ENCODE measurements around the gene ANKRD6. TPM values are rescaled to one million over a fixed set of nuclear protein-coding genes. Genes with fewer than 3 reads are reported as not detected.
A peak's percentile ranks its signal among the peaks of the same experiment; 100 is the strongest.

ANKRD6 gene
- total RNA-seq, 1 donor: 1.3 TPM

DNA sequence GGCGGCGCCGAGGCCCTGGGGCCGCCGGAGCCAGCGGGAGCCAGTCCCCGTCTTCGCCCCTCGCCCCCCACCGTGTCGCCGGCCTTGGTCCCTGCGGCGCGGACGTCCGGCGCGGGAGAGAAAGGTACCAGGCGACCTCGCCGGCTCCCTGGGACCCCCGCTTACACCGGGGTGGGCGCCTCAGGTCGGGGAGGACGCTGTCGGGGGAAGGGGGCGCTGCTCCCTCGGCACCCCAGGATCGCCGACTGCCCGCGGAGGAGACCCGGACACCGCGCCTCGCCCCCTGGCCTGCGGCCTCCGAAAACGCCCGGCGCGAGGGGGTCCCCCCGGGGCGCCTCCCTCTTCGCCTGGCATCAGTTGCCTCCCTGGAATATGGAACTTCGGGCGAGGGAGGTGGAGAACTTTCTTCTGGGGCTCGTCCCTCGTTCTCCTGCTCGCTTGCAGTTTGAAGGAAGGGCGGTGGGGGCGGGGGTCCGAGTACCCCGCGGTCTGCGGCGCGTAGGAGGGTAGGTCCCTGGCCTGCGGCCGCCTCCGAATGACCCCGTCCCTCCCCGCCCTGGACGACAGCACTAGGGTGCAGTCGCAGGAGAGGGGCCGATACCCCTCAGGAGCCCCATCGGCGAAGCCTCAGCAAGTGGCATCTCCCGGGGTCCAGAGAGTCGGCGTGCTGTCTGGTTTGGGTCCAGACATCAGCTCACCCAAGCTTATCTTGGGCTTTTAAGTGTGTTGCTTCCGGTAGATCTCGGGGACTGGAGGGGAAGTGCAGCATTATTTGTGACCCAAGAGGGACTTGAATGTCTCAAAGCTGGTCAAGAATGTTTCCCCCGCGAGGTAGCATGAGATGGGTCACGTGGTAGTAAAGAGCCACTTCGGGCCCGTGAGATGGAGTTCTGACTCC is 549 bp downstream of the ANKRD6 start:
- TF ChIP-seq, protein P1, sequence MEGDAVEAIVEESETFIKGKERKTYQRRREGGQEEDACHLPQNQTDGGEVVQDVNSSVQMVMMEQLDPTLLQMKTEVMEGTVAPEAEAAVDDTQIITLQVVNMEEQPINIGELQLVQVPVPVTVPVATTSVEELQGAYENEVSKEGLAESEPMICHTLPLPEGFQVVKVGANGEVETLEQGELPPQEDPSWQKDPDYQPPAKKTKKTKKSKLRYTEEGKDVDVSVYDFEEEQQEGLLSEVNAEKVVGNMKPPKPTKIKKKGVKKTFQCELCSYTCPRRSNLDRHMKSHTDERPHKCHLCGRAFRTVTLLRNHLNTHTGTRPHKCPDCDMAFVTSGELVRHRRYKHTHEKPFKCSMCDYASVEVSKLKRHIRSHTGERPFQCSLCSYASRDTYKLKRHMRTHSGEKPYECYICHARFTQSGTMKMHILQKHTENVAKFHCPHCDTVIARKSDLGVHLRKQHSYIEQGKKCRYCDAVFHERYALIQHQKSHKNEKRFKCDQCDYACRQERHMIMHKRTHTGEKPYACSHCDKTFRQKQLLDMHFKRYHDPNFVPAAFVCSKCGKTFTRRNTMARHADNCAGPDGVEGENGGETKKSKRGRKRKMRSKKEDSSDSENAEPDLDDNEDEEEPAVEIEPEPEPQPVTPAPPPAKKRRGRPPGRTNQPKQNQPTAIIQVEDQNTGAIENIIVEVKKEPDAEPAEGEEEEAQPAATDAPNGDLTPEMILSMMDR (IDR thresholded peaks at IDR 0.05; ENCODE audit: insufficient read depth, low read depth, low read length): no peak
- no peak for DNase-seq (ENCODE audit: low read depth)
- H3K4me3 ChIP-seq (ENCODE audit: low read depth, low read length): peak overlapping the region; percentile 57

DNA sequence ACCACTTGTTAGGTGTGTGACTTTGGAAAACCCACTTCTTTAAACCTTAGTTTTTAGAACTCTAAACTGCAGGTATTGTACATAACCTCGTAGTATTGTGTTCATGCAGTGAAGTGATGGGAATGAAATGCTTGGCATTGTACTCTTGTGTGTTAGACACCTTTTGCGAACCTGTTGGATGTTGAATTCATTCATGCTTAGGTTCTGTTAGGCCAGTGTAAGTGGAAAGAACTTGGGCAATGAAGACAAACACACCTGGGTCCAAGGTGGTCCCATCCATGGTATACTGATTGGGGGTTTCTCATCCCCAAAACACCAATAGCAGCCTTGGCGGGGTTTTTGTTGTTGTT is 1.2 kb downstream of the ANKRD6 start:
- TF ChIP-seq, protein P1 (IDR thresholded peaks at IDR 0.05; ENCODE audit: insufficient read depth, low read depth, low read length): no peak
- H3K4me3 ChIP-seq (ENCODE audit: low read depth, low read length): no peak overlapping the region
- DNase-seq (ENCODE audit: low read depth): no peak

DNA sequence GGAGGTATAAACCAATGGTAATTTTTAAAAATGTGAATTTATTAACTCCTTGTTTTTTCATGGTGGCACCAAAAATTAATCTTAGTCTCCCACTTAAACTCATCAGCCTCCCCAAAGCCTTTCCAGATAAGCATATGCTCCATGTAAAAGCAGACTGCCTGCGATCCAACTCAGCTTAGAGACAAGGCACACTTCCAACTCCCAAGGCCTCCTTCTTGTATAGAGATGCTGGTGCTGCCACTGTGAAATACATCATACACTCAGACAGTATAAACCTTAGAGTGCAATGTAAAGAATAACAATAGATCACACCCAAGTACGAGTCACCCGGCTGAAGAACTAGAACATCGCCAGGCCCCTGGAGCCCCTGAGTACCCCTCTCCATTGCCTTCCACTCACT is 2.0 kb downstream of the ANKRD6 start:
- DNase-seq (ENCODE audit: low read depth): no peak
- H3K4me3 ChIP-seq (ENCODE audit: low read depth, low read length): no peak overlapping the region
- TF ChIP-seq, protein P1 (IDR thresholded peaks at IDR 0.05; ENCODE audit: insufficient read depth, low read depth, low read length): no peak

DNA sequence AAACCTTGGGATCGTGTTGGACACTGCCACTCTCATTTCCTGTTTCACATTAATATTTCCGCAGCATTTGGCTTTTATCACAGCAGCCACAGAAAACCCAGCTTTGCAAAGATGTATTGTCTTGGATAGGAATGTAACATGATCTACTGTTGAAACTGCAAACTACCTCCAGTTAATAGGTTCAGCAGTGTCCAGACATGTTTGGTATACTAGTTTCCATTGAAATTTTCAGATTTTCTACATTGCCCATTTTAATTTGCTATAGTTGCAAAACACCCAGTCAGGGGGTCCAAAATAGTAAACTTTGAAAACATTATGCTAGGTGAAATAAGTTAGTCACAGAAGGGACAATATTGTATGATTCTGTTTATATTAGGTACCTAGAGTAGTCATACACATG is 3.3 kb downstream of the ANKRD6 start:
- TF ChIP-seq, protein P1 (IDR thresholded peaks at IDR 0.05; ENCODE audit: insufficient read depth, low read depth, low read length): no peak
- no peak for DNase-seq (ENCODE audit: low read depth)
- H3K4me3 ChIP-seq (ENCODE audit: low read depth, low read length): no peak overlapping the region

DNA sequence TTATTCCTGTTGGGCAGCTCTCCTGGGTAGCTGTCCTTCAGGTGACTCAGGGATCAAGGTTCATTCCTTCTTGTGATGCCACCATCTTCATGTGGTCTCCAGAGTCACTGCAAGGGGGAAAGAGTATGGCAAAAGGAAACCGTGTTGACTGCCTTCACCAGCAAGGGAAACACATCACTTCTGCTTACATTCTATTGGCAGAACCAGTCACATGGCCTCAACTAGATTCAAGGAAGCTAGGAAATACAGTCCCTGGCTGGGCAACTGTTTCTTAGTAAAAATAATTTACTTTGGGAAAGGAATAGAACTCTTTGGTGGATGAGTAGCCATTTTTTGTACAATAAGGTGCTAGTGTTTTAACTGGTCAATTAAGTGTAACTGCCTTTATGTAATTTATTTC is 5.3 kb downstream of the ANKRD6 start:
- TF ChIP-seq, protein P1 (IDR thresholded peaks at IDR 0.05; ENCODE audit: insufficient read depth, low read depth, low read length): no peak
- DNase-seq (ENCODE audit: low read depth): no peak
- no peak overlapping the region for H3K4me3 ChIP-seq (ENCODE audit: low read depth, low read length)

DNA sequence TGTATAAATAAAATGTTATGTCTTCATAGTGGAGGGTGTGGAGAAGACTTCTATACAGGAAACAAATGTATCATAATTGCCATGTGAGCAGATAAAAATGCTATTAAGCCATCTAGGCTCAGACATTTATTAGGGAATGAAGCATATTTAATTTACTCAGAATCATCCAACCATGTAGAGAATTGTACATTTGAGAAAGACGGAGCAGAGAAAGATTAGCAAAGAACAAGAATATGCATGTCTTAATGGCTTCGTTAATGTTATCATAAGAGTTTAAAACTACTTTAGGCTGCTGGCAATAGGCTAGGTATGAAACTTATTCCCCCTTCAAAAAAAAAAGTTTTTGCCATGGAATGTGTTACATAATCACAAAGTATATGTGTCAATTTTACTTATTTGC is 6.1 kb downstream of the ANKRD6 start:
- DNase-seq (ENCODE audit: low read depth): no peak
- TF ChIP-seq, protein P1 (IDR thresholded peaks at IDR 0.05; ENCODE audit: insufficient read depth, low read depth, low read length): no peak

DNA sequence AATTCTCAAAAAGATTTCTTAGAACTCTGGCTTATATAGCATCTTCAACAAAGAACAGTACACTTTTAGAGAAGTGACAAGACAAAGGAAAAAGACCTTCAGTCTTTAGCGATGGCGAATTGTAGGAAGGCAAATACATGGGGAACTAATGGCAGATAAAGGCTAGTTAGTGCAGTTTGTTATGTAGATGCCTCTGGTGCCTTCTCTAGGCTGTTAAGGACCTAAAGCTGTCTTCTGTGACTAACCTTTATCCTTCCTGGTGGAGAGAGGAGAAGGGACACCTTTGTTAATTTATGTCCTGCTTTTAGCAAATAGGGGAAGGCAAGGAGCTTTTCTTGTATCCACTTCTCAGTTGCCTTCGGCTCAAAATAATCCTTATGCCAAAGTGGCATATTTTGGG is 7.2 kb downstream of the ANKRD6 start:
- H3K4me3 ChIP-seq (ENCODE audit: low read depth, low read length): no peak overlapping the region
- TF ChIP-seq, protein P1 (IDR thresholded peaks at IDR 0.05; ENCODE audit: insufficient read depth, low read depth, low read length): no peak
- no peak for DNase-seq (ENCODE audit: low read depth)

More for the DNA sequence above, 6.1 kb downstream of the ANKRD6 start:
- no peak overlapping the region for H3K4me3 ChIP-seq (ENCODE audit: low read depth, low read length)

Measured in fibroblast of villous mesenchyme (primary cell).